ENCODE measurements around the gene SYNM. TPM values are rescaled to one million over a fixed set of nuclear protein-coding genes. Genes with fewer than 3 reads are reported as not detected.
"Not testable (repeated sequence)": the region's sequence is repeated elsewhere in the genome, so short reads cannot be mapped to it uniquely, and the experiment has no call there.

The SYNM gene
- total RNA-seq, 2 experiments from 2014 or later, result 0.11 TPM

GRCh38 chr15:99109555-99110021 lies 4.7 kb downstream of the SYNM start:
- TF ChIP-seq CTCF (IDR thresholded peaks at IDR 0.05), result no peak
- peaks cover 7% of the 10 kb centered on the region for H3K4me1 Mint-ChIP-seq (ENCODE audit: low read depth)
- H3K27me3 Mint-ChIP-seq, result peaks cover 18% of the 10 kb centered on the region
- no peaks in the 10 kb centered on the region for H3K36me3 ChIP-seq (ENCODE audit: insufficient read depth, low read length)
- ATAC-seq (ENCODE audit: poor library complexity) (no peak), DNase-seq (no peak)
- ChIA-PET CTCF (interaction anchor here (1.2 kb wide), 1 partner anchor 33 kb away, joined by 3 read pairs; no protein-coding TSS in a partner anchor), POLR2A (no interaction called here)
- H3K27ac Mint-ChIP-seq, result no peak overlapping the region
- peaks cover 0 to 22% of the 10 kb centered on the region in 2 experiments for H3K27me3 ChIP-seq (ENCODE audit: control insufficient read depth in 1 of 2, insufficient read depth in 2 of 2, low read length in 2 of 2)
- peaks cover 13% of the 10 kb centered on the region for H3K4me1 ChIP-seq (ENCODE audit: insufficient read depth, low read length)
- no peaks in the 10 kb centered on the region for H3K36me3 Mint-ChIP-seq (ENCODE audit: low read depth)
- H3K9me3 Mint-ChIP-seq, result no peaks in the 10 kb centered on the region
- no peak overlapping the region for H3K27ac ChIP-seq (ENCODE audit: low read depth in 1 of 2, low read length in 2 of 2)
- intact Hi-C loops (cut with DNase I, micrococcal nuclease), result no loop called here
- H3K4me3 Mint-ChIP-seq, result no peak overlapping the region
- no peaks in the 10 kb centered on the region for H3K9me3 ChIP-seq (ENCODE audit: control insufficient read depth in 1 of 2, insufficient read depth in 1 of 2, low read length in 2 of 2)
- H3K4me3 ChIP-seq (ENCODE audit: low read length), result no peak overlapping the region

GRCh38 chr15:99110093-99110492 lies 5.2 kb downstream of the SYNM start:
- ChIA-PET CTCF (interaction anchor here (1.2 kb wide), 1 partner anchor 33 kb away, joined by 3 read pairs; no protein-coding TSS in a partner anchor), POLR2A (no interaction called here)
- Histone ChIP-seq H3K4me1 (ENCODE audit: insufficient read depth, low read length) (peaks cover 12% of the 10 kb centered on the region), H3K4me3 (ENCODE audit: low read length) (no peak overlapping the region), H3K9me3 (ENCODE audit: control insufficient read depth in 1 of 2, insufficient read depth in 1 of 2, low read length in 2 of 2) (no peaks in the 10 kb centered on the region), H3K27ac (ENCODE audit: low read depth in 1 of 2, low read length in 2 of 2) (no peak overlapping the region), H3K27me3 (ENCODE audit: control insufficient read depth in 1 of 2, insufficient read depth in 2 of 2, low read length in 2 of 2) (peaks cover 0 to 17% of the 10 kb centered on the region in 2 experiments), H3K36me3 (ENCODE audit: insufficient read depth, low read length) (no peaks in the 10 kb centered on the region)
- no peaks in the 10 kb centered on the region for H3K9me3 Mint-ChIP-seq
- no peak overlapping the region for H3K27ac Mint-ChIP-seq
- no peak for ATAC-seq (ENCODE audit: poor library complexity)
- H3K27me3 Mint-ChIP-seq, result peaks cover 18% of the 10 kb centered on the region
- H3K4me1 Mint-ChIP-seq (ENCODE audit: low read depth), result peaks cover 7% of the 10 kb centered on the region
- DNase-seq, result no peak
- no peaks in the 10 kb centered on the region for H3K36me3 Mint-ChIP-seq (ENCODE audit: low read depth)
- intact Hi-C loops (cut with DNase I, micrococcal nuclease), result no loop called here
- TF ChIP-seq CTCF (IDR thresholded peaks at IDR 0.05), result no peak
- no peak overlapping the region for H3K4me3 Mint-ChIP-seq

- Mint-ChIP-seq H3K27me3 (peaks cover 18% of the 10 kb centered on the region), H3K4me3 (no peak overlapping the region), H3K36me3 (ENCODE audit: low read depth) (no peaks in the 10 kb centered on the region), H3K4me1 (ENCODE audit: low read depth) (peaks cover 7% of the 10 kb centered on the region), H3K9me3 (no peaks in the 10 kb centered on the region), H3K27ac (no peak overlapping the region)
- CTCF ChIA-PET, result interaction anchor here (1.2 kb wide), 1 partner anchor 34 kb away, joined by 3 read pairs; no protein-coding TSS in a partner anchor
- Histone ChIP-seq H3K4me1 (ENCODE audit: insufficient read depth, low read length) (peaks cover 9% of the 10 kb centered on the region), H3K36me3 (ENCODE audit: insufficient read depth, low read length) (no peaks in the 10 kb centered on the region), H3K9me3 (ENCODE audit: control insufficient read depth in 1 of 2, insufficient read depth in 1 of 2, low read length in 2 of 2) (no peaks in the 10 kb centered on the region), H3K27me3 (ENCODE audit: control insufficient read depth in 1 of 2, insufficient read depth in 2 of 2, low read length in 2 of 2) (peaks cover 0 to 16% of the 10 kb centered on the region in 2 experiments), H3K4me3 (ENCODE audit: low read length) (no peak overlapping the region), H3K27ac (ENCODE audit: low read depth in 1 of 2, low read length in 2 of 2) (no peak overlapping the region)
- POLR2A ChIA-PET, result interaction anchor here (0.6 kb wide), 1 partner anchor 1101 kb away, joined by 4 read pairs; no protein-coding TSS in a partner anchor
- intact Hi-C loops (cut with DNase I, micrococcal nuclease), result no loop called here
- ATAC-seq (ENCODE audit: poor library complexity) (no peak), DNase-seq (peak in 1 of 14 experiments; percentile 27)
- TF ChIP-seq CTCF (IDR thresholded peaks at IDR 0.05), result no peak
These were observed 5.9 kb downstream of the SYNM start for GRCh38 chr15:99110581-99111320.

- H3K36me3 Mint-ChIP-seq (ENCODE audit: low read depth); H3K27ac ChIP-seq (ENCODE audit: low read depth in 1 of 2, low read length in 2 of 2); CTCF ChIA-PET; H3K27ac Mint-ChIP-seq; H3K9me3 Mint-ChIP-seq; ATAC-seq (ENCODE audit: poor library complexity); DNase-seq; H3K36me3 ChIP-seq (ENCODE audit: insufficient read depth, low read length); H3K4me1 Mint-ChIP-seq (ENCODE audit: low read depth); H3K4me1 ChIP-seq (ENCODE audit: insufficient read depth, low read length); POLR2A ChIA-PET; intact Hi-C loops (cut with DNase I, micrococcal nuclease); H3K4me3 ChIP-seq (ENCODE audit: low read length); H3K27me3 ChIP-seq (ENCODE audit: control insufficient read depth in 1 of 2, insufficient read depth in 2 of 2, low read length in 2 of 2); H3K9me3 ChIP-seq (ENCODE audit: control insufficient read depth in 1 of 2, insufficient read depth in 1 of 2, low read length in 2 of 2); H3K4me3 Mint-ChIP-seq: not testable (repeated sequence)
- H3K27me3 Mint-ChIP-seq, result peaks cover 13% of the 10 kb centered on the region
These were observed 6.8 kb downstream of the SYNM start for GRCh38 chr15:99111641-99112040.
